Measurements from ENCODE around the gene FNDC1. TPM values are rescaled to one million over a fixed set of nuclear protein-coding genes. Genes with fewer than 3 reads are reported as not detected.

The FNDC1 gene
- total RNA-seq, 1 experiment from 2014 or later: 0.23 TPM

- H3K27me3 ChIP-seq (ENCODE audit: control insufficient read depth, insufficient read depth, low read length): peaks cover 5% of the 10 kb centered on the region; the same call in 1 of the 2 replicates
- POLR2A ChIA-PET: no interaction called here
- no peak for TF ChIP-seq REST (IDR thresholded peaks at IDR 0.05; ENCODE audit: insufficient read depth in 1 of 2, low read depth in 2 of 2, low read length in 1 of 2)
- TF ChIP-seq SIN3A (IDR thresholded peaks at IDR 0.05; ENCODE audit: borderline replicate concordance, insufficient read depth, low read depth, low read length): no peak
- no peak for TF ChIP-seq CTCF (IDR thresholded peaks at IDR 0.05)
- no peak for TF ChIP-seq TCF7L2 (IDR thresholded peaks at IDR 0.05; ENCODE audit: low read depth, low read length)
- no peak for TF ChIP-seq POLR2AphosphoS5 (IDR thresholded peaks at IDR 0.05; ENCODE audit: low read depth, low read length)
- H3K4me3 ChIP-seq (ENCODE audit: low read depth in 2 of 2, low read length in 2 of 2): no peak overlapping the region
- BruUV-seq (replicated peaks): no TSS peak
- no peaks in the 10 kb centered on the region for H3K4me1 ChIP-seq (ENCODE audit: control insufficient read depth, insufficient read depth, low read length)
- ATAC-seq: no peak
- no peak for DNase-seq (ENCODE audit: low read depth, low spot score)
- H3K9me3 ChIP-seq (ENCODE audit: control insufficient read depth, insufficient read depth, low read depth, low read length): no peaks in the 10 kb centered on the region
- CTCF ChIA-PET: no interaction called here
- in situ Hi-C loops (cut with HindIII; ENCODE audit: low pct_unique_long_range_greater_than_20kb, low sequenced_read_pairs): no loop called here
- no peaks in the 10 kb centered on the region for H3K36me3 ChIP-seq (ENCODE audit: control insufficient read depth, insufficient read depth, low read length)
- intact Hi-C loops (cut with micrococcal nuclease; ENCODE audit: unreplicated experiment): no loop called here
- H3K27ac ChIP-seq (ENCODE audit: low read length): no peak overlapping the region
These were observed 10.8 kb downstream of the FNDC1 start for GRCh38 chr6:159180001-159180400.

- Histone ChIP-seq H3K27me3 (ENCODE audit: control insufficient read depth, insufficient read depth, low read length) (peaks cover 2% of the 10 kb centered on the region; the same call in 1 of the 2 replicates), H3K9me3 (ENCODE audit: control insufficient read depth, insufficient read depth, low read depth, low read length) (peaks cover 3% of the 10 kb centered on the region; the same call in 1 of the 2 replicates), H3K4me1 (ENCODE audit: control insufficient read depth, insufficient read depth, low read length) (no peaks in the 10 kb centered on the region), H3K4me3 (ENCODE audit: low read depth in 2 of 2, low read length in 2 of 2) (no peak overlapping the region), H3K27ac (ENCODE audit: low read length) (no peak overlapping the region), H3K36me3 (ENCODE audit: control insufficient read depth, insufficient read depth, low read length) (no peaks in the 10 kb centered on the region)
- POLR2A ChIA-PET: no interaction called here
- in situ Hi-C loops (cut with HindIII; ENCODE audit: low pct_unique_long_range_greater_than_20kb, low sequenced_read_pairs) (no loop called here), intact Hi-C loops (cut with micrococcal nuclease; ENCODE audit: unreplicated experiment) (no loop called here)
- CTCF ChIA-PET: no interaction called here
- ATAC-seq (no peak), DNase-seq (ENCODE audit: low read depth, low spot score) (no peak)
- TF ChIP-seq SIN3A (IDR thresholded peaks at IDR 0.05; ENCODE audit: borderline replicate concordance, insufficient read depth, low read depth, low read length) (no peak), REST (IDR thresholded peaks at IDR 0.05; ENCODE audit: insufficient read depth in 1 of 2, low read depth in 2 of 2, low read length in 1 of 2) (no peak), TCF7L2 (IDR thresholded peaks at IDR 0.05; ENCODE audit: low read depth, low read length) (no peak), CTCF (IDR thresholded peaks at IDR 0.05) (no peak), POLR2AphosphoS5 (IDR thresholded peaks at IDR 0.05; ENCODE audit: low read depth, low read length) (no peak)
- no TSS peak for BruUV-seq (replicated peaks)
These were observed 12.7 kb downstream of the FNDC1 start for GRCh38 chr6:159181914-159182313.
